GM23248 (cell line): ENCODE results near the gene ERBB3. TPM values are rescaled to one million over a fixed set of nuclear protein-coding genes. Genes with fewer than 3 reads are reported as not detected.
A peak's percentile ranks its signal among the peaks of the same experiment; 100 is the strongest.
"Not testable (repeated sequence)": the region's sequence is repeated elsewhere in the genome, so short reads cannot be mapped to it uniquely, and the experiment has no call there.

Experiments used
- DNase-seq: peaks from one replicate; pipeline ENCODE4 v3.0.0-alpha.2; 2015
- H2AFZ ChIP-seq: fragments of 200-600 bp; sonication (generic); 2 replicates; pipeline ENCODE4 v1.6.1; 2016; ENCODE audit warnings: antibody characterized with exemption
- H3F3A ChIP-seq: fragments of 200-600 bp; sonication (generic); 2 replicates; pipeline ENCODE4 v1.6.1; 2016; ENCODE audit warnings: mild to moderate bottlenecking, antibody characterized with exemption, mixed run types; ENCODE audit not compliant: insufficient read depth
- H3K27ac ChIP-seq: fragments of 200-600 bp; sonication (generic); 2 replicates; pipeline ENCODE4 v1.5.1; 2016; ENCODE audit warnings: mild to moderate bottlenecking
- H3K27me3 ChIP-seq: fragments of 200-600 bp; sonication (generic); replicated peaks from 2 replicates; pipeline ENCODE4 v1.6.1; 2016; ENCODE audit warnings: mild to moderate bottlenecking; ENCODE audit not compliant: insufficient read depth
- H3K36me3 ChIP-seq: fragments of 200-600 bp; sonication (generic); 2 replicates; pipeline ENCODE4 v1.6.1; 2016; ENCODE audit warnings: low read depth, mild to moderate bottlenecking
- H3K4me1 ChIP-seq: fragments of 200-600 bp; sonication (generic); 2 replicates; pipeline ENCODE4 v1.6.1; 2016; ENCODE audit warnings: mild to moderate bottlenecking; ENCODE audit not compliant: insufficient read depth
- H3K4me2 ChIP-seq: fragments of 200-600 bp; sonication (generic); one replicate; pipeline ENCODE4 v1.6.1; 2016; ENCODE audit warnings: mild to moderate bottlenecking; ENCODE audit not compliant: unreplicated experiment
- H3K4me3 ChIP-seq: fragments of 200-600 bp; sonication (generic); 2 replicates; pipeline ENCODE4 v1.5.1; 2016; ENCODE audit warnings: mild to moderate bottlenecking
- H3K79me2 ChIP-seq: fragments of 200-600 bp; sonication (generic); 2 replicates; pipeline ENCODE4 v1.6.1; 2016; ENCODE audit warnings: mild to moderate bottlenecking; ENCODE audit not compliant: insufficient read depth
- H3K9ac ChIP-seq: fragments of 200-600 bp; sonication (generic); 2 replicates; pipeline ENCODE4 v1.6.1; 2016; ENCODE audit warnings: mild to moderate bottlenecking
- H3K9me2 ChIP-seq: fragments of 200-600 bp; sonication (generic); 2 replicates; pipeline ENCODE4 v1.6.1; 2016; ENCODE audit warnings: mixed run types, mild to moderate bottlenecking, moderate library complexity; ENCODE audit not compliant: insufficient read depth
- H3K9me3 ChIP-seq: fragments of 200-600 bp; sonication (generic); one replicate; pipeline ENCODE4 v1.6.1; 2017; ENCODE audit warnings: low read depth
- H4K20me1 ChIP-seq: fragments of 200-600 bp; sonication (generic); 2 replicates; pipeline ENCODE4 v1.6.0; 2016; ENCODE audit not compliant: insufficient read depth
- EZH2 ChIP-seq: fragments of 200-600 bp; sonication (generic); IDR thresholded peaks from 2 replicates; pipeline ENCODE4 v1.6.1; 2018; ENCODE audit warnings: antibody characterized with exemption, mild to moderate bottlenecking; ENCODE audit not compliant: insufficient read depth, poor library complexity, severe bottlenecking
- EZH2phosphoT487 ChIP-seq: fragments of 200-600 bp; sonication (generic); IDR thresholded peaks from 2 replicates; pipeline ENCODE4 v1.6.1; 2018; ENCODE audit warnings: antibody characterized with exemption, moderate library complexity, mild to moderate bottlenecking, low read depth; ENCODE audit not compliant: insufficient read depth
- WGBS, 2 experiments: methylation state at CpG; one replicate each; pipeline ENCODE4 v1.1.6; 2015 to 2017; ENCODE audit warnings: low lambda C conversion rate in 2 of 2, low coverage in 1 of 2; ENCODE audit errors: missing lambda C conversion rate in 2 of 2; 5-methylcytosine and 5-hydroxymethylcytosine counted together
- in situ Hi-C: fragments of 300-500 bp; cut with MboI; formaldehyde crosslinking; loops from 2 replicates; pipeline ENCODE4 v1.15.0; 2020
- polyA plus RNA-seq: library from polyadenylated mRNA; unstranded; fragments of >200 nt; fragmentation: Nextera tagmentation; extraction: Ambion mirVana; gene quantifications from 2 replicates; pipeline ENCODE4 v1.2.1, GENCODE V29; 2016
- total RNA-seq: library from RNA; depleted of rRNA; stranded (reverse); fragments of >200 nt; shearing (Covaris generic); gene quantifications from 2 replicates; pipeline ENCODE4 v1.2.3, GENCODE V29; 2014

The ERBB3 gene
- total and polyA plus RNA-seq, 2 experiments from 2014 or later: 1.9 to 3.5 TPM

GRCh38 chr12:56042843-56043242 is 37.1 kb upstream of the ERBB3 start:
- TF ChIP-seq EZH2phosphoT487: no peak
- TF ChIP-seq EZH2: no peak
- H3K27me3 ChIP-seq: no peaks in the 10 kb centered on the region
- H3K36me3 ChIP-seq: peaks cover 29% of the 10 kb centered on the region
- peak overlapping the region; percentile 95 for H3K9ac ChIP-seq
- peak overlapping the region; percentile 98 for H3K4me2 ChIP-seq
- peaks cover 5% of the 10 kb centered on the region; the same call in 1 of the 2 replicates for H4K20me1 ChIP-seq
- H3F3A ChIP-seq: peaks cover 51% of the 10 kb centered on the region
- H3K27ac ChIP-seq: peak overlapping the region; percentile 86
- H3K4me3 ChIP-seq: peak overlapping the region; percentile 94
- no peaks in the 10 kb centered on the region for H3K9me2 ChIP-seq
- H3K9me3 ChIP-seq: no peaks in the 10 kb centered on the region
- WGBS, 2 experiments: 63 to 64% methylated on average over 9 of the region's 9 CpGs
- peaks cover 34% of the 10 kb centered on the region for H3K79me2 ChIP-seq
- H2AFZ ChIP-seq: no peak overlapping the region
- in situ Hi-C loops: no loop called here
- DNase-seq: no peak
- peaks cover 24% of the 10 kb centered on the region for H3K4me1 ChIP-seq

- peaks cover 45% of the 10 kb centered on the region for H3F3A ChIP-seq
- H3K9me3 ChIP-seq: no peaks in the 10 kb centered on the region
- H4K20me1 ChIP-seq: peaks cover 5% of the 10 kb centered on the region; the same call in 1 of the 2 replicates
- WGBS, 2 experiments: 84 to 86% methylated on average over 9 of the region's 9 CpGs
- H3K4me3 ChIP-seq: no peak overlapping the region
- H3K27ac ChIP-seq: peak overlapping the region; percentile 63
- DNase-seq: peak; percentile 15
- H3K4me1 ChIP-seq: peaks cover 19% of the 10 kb centered on the region
- TF ChIP-seq EZH2phosphoT487 (no peak), EZH2 (no peak)
- in situ Hi-C loops: no loop called here
- H3K36me3 ChIP-seq: peaks cover 29% of the 10 kb centered on the region
- H2AFZ ChIP-seq: no peak overlapping the region
- H3K9ac ChIP-seq: peak overlapping the region; percentile 54
- no peaks in the 10 kb centered on the region for H3K9me2 ChIP-seq
- peaks cover 34% of the 10 kb centered on the region for H3K79me2 ChIP-seq
- no peaks in the 10 kb centered on the region for H3K27me3 ChIP-seq
- no peak overlapping the region for H3K4me2 ChIP-seq
Observed at GRCh38 chr12:56046027-56046780, 33.8 kb upstream of the ERBB3 start.

- H4K20me1 ChIP-seq: no peaks in the 10 kb centered on the region
- no peak overlapping the region for H3K4me2 ChIP-seq
- H3F3A ChIP-seq: peaks cover 4% of the 10 kb centered on the region; the same call in 1 of the 2 replicates
- H3K4me3 ChIP-seq: no peak overlapping the region
- H3K9ac ChIP-seq: no peak overlapping the region
- TF ChIP-seq EZH2 (no peak), EZH2phosphoT487 (no peak)
- DNase-seq: no peak
- in situ Hi-C loops: no loop called here
- H3K36me3 ChIP-seq: no peaks in the 10 kb centered on the region
- H3K79me2 ChIP-seq: no peaks in the 10 kb centered on the region
- no peak overlapping the region for H3K27ac ChIP-seq
- 83 to 88% methylated on average over 6 of the region's 6 CpGs for WGBS, 2 experiments
- H3K27me3 ChIP-seq: no peaks in the 10 kb centered on the region
- H3K9me2 ChIP-seq: no peaks in the 10 kb centered on the region
- H2AFZ ChIP-seq: no peak overlapping the region
- H3K9me3 ChIP-seq: no peaks in the 10 kb centered on the region
- peaks cover 7% of the 10 kb centered on the region for H3K4me1 ChIP-seq
Observed at GRCh38 chr12:56053407-56053893, 26.5 kb upstream of the ERBB3 start.

GRCh38 chr12:56059964-56060363 is 20.0 kb upstream of the ERBB3 start:
- H2AFZ ChIP-seq, in situ Hi-C loops, H3K79me2 ChIP-seq, H3F3A ChIP-seq, H3K36me3 ChIP-seq, H3K4me3 ChIP-seq, H3K9me3 ChIP-seq, H3K9ac ChIP-seq, H3K4me2 ChIP-seq, H3K9me2 ChIP-seq, H3K27ac ChIP-seq, H4K20me1 ChIP-seq, H3K27me3 ChIP-seq: not testable (repeated sequence)
- 65 to 80% methylated on average over 8 of the region's 8 CpGs for WGBS, 2 experiments
- peaks cover 22% of the 10 kb centered on the region for H3K4me1 ChIP-seq
- DNase-seq: peak; percentile 52
